ENCODE measurements around the gene TAOK2. TPM values are rescaled to one million over a fixed set of nuclear protein-coding genes. Genes with fewer than 3 reads are reported as not detected.
A peak's percentile ranks its signal among the peaks of the same experiment; 100 is the strongest.

The TAOK2 gene
- total RNA-seq, 2 donors from 2014 or later: 34.9 to 44.0 TPM

DNA sequence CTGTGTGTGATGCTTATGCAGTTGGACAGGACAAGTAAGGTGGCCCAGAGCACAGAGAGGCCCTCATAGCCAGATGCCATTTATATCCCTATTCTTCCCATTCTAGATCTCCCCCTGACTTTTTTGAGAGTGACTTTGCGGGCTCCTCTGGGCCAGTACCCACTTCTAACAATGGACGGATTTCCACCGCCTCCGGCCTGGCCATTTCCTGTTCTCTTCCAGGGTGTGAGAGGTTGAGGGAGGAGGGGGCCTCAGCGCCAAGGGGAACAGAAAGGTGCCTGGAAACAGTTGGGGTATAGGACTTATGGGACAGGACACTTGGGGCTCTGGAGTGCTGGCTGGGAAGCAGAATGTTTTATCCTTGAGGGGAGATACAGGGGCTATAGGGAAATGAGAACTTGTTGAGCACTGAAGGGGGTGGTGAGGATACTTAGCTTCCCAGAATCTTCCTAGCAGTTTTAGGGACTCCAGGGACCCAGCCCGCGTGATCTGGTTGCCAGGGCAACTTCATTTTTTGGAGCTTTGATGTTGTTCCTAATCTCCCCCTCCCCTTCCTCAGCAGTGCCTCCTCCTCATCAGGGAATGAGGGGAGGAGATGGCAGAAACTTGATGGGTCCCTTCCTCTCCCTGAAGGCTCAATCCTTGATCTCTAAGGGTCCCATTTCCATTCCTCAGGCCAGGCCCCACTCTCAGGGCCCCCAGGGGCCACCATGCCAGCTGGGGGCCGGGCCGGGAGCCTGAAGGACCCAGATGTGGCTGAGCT, 3.6 kb downstream of the TAOK2 start:
- peaks cover 22% of the 10 kb centered on the region for H3K4me1 Mint-ChIP-seq
- ATAC-seq (replicated peaks): no peak
- H3K27ac Mint-ChIP-seq: peak overlapping the region; percentile 93

DNA sequence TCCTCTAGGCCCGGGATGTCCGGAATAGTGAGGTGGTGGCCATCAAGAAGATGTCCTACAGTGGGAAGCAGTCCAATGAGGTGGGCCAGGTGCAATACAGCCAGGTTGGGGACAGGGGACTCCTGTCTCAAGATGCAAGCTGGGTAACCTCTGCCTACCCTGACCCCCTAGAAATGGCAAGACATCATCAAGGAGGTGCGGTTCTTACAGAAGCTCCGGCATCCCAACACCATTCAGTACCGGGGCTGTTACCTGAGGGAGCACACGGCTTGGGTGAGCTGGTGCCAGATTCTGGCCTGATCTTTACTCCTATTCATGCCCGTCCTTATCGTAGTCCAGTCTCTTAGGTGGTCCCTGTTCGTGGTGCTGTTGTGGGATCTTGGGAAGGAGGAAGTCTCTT, 4.4 kb downstream of the TAOK2 start:
- H3K4me3 Mint-ChIP-seq: no peak overlapping the region
- no peak for ATAC-seq (replicated peaks)
- no peaks in the 10 kb centered on the region for H3K9me3 Mint-ChIP-seq
- peak overlapping the region; percentile 93 for H3K27ac Mint-ChIP-seq
- H3K4me1 Mint-ChIP-seq: peaks cover 22% of the 10 kb centered on the region
- H3K36me3 Mint-ChIP-seq (ENCODE audit: low read depth): peaks cover 70% of the 10 kb centered on the region
- H3K27me3 Mint-ChIP-seq: no peaks in the 10 kb centered on the region

More for the DNA sequence above, 3.6 kb downstream of the TAOK2 start:
- no peaks in the 10 kb centered on the region for H3K9me3 Mint-ChIP-seq
- H3K36me3 Mint-ChIP-seq (ENCODE audit: low read depth): peaks cover 63% of the 10 kb centered on the region
- H3K27me3 Mint-ChIP-seq: no peaks in the 10 kb centered on the region
- peak overlapping the region; percentile 95 for H3K4me3 Mint-ChIP-seq

- ATAC-seq (replicated peaks): no peak
- Mint-ChIP-seq H3K4me1 (peaks cover 17% of the 10 kb centered on the region), H3K27me3 (no peaks in the 10 kb centered on the region), H3K36me3 (ENCODE audit: low read depth) (peaks cover 70% of the 10 kb centered on the region), H3K27ac (peak overlapping the region; percentile 26), H3K9me3 (no peaks in the 10 kb centered on the region), H3K4me3 (no peak overlapping the region)
Measured at GRCh38 chr16:29978564-29979270, 5.0 kb downstream of the TAOK2 start.

DNA sequence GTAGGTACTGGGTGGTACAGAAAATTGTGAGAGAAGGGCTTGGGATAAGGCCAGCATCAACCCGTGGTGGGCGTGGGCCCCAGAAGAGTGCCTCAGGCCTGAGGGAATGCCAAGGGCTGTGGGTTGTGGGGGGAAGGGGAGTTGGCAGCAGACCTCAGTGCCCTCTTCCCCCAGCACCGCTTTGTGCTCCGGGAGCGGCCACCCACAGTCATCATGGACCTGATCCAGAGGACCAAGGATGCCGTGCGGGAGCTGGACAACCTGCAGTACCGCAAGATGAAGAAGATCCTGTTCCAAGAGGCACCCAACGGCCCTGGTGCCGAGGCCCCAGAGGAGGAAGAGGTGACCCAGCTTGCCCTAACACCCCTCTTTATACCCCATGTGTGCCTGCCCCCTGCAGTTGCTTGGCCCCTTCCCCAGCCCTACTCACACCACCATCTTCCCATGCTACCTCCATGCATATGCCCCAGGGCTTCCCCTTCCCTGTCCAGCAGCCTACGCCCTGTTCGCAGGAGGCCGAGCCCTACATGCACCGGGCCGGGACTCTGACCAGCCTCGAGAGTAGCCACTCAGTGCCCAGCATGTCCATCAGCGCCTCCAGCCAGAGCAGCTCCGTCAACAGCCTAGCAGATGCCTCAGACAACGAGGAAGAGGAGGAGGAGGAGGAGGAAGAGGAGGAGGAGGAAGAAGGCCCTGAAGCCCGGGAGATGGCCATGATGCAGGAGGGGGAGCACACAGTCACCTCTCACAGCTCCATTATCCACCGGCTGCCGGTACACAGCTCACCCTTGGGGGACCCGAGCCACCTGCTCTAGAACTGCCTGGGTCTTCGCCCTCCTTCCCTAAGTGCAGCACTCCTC, 9.1 kb downstream of the TAOK2 start:
- Mint-ChIP-seq H3K4me1 (no peaks in the 10 kb centered on the region), H3K9me3 (no peaks in the 10 kb centered on the region), H3K27me3 (no peaks in the 10 kb centered on the region), H3K27ac (peak overlapping the region; percentile 46), H3K36me3 (ENCODE audit: low read depth) (peaks cover 90% of the 10 kb centered on the region), H3K4me3 (no peak overlapping the region)
- no peak for ATAC-seq (replicated peaks)

- ATAC-seq (replicated peaks): no peak
- H3K27me3 Mint-ChIP-seq: no peaks in the 10 kb centered on the region
- no peaks in the 10 kb centered on the region for H3K4me1 Mint-ChIP-seq
- H3K9me3 Mint-ChIP-seq: no peaks in the 10 kb centered on the region
- H3K27ac Mint-ChIP-seq: no peak overlapping the region
- no peak overlapping the region for H3K4me3 Mint-ChIP-seq
- peaks cover 90% of the 10 kb centered on the region for H3K36me3 Mint-ChIP-seq (ENCODE audit: low read depth)
Measured at GRCh38 chr16:29983420-29984136, 9.9 kb downstream of the TAOK2 start.

- Mint-ChIP-seq H3K36me3 (ENCODE audit: low read depth) (peaks cover 90% of the 10 kb centered on the region), H3K27me3 (no peaks in the 10 kb centered on the region), H3K4me3 (no peak overlapping the region), H3K4me1 (no peaks in the 10 kb centered on the region), H3K27ac (no peak overlapping the region), H3K9me3 (no peaks in the 10 kb centered on the region)
- no peak for ATAC-seq (replicated peaks)
Measured at GRCh38 chr16:29984137-29984763, 10.6 kb downstream of the TAOK2 start.

GRCh38 chr16:29984764-29985147, 11.1 kb downstream of the TAOK2 start:
- ATAC-seq (replicated peaks): no peak
- Mint-ChIP-seq H3K4me3 (no peak overlapping the region), H3K27me3 (no peaks in the 10 kb centered on the region), H3K4me1 (no peaks in the 10 kb centered on the region), H3K36me3 (ENCODE audit: low read depth) (peaks cover 90% of the 10 kb centered on the region), H3K9me3 (no peaks in the 10 kb centered on the region), H3K27ac (no peak overlapping the region)

GRCh38 chr16:29985271-29985811, 11.7 kb downstream of the TAOK2 start:
- H3K27ac Mint-ChIP-seq: no peak overlapping the region
- H3K4me1 Mint-ChIP-seq: no peaks in the 10 kb centered on the region
- H3K27me3 Mint-ChIP-seq: no peaks in the 10 kb centered on the region
- no peak overlapping the region for H3K4me3 Mint-ChIP-seq
- peaks cover 90% of the 10 kb centered on the region for H3K36me3 Mint-ChIP-seq (ENCODE audit: low read depth)
- no peak for ATAC-seq (replicated peaks)
- no peaks in the 10 kb centered on the region for H3K9me3 Mint-ChIP-seq

GRCh38 chr16:29986231-29986630, 12.6 kb downstream of the TAOK2 start:
- no peak for ATAC-seq (replicated peaks)
- Mint-ChIP-seq H3K4me1 (no peaks in the 10 kb centered on the region), H3K27me3 (no peaks in the 10 kb centered on the region), H3K27ac (no peak overlapping the region), H3K9me3 (no peaks in the 10 kb centered on the region), H3K4me3 (no peak overlapping the region), H3K36me3 (ENCODE audit: low read depth) (peaks cover 85% of the 10 kb centered on the region)

- H3K4me1 Mint-ChIP-seq: no peaks in the 10 kb centered on the region
- no peaks in the 10 kb centered on the region for H3K9me3 Mint-ChIP-seq
- no peak overlapping the region for H3K27ac Mint-ChIP-seq
- H3K36me3 Mint-ChIP-seq (ENCODE audit: low read depth): peaks cover 81% of the 10 kb centered on the region
- H3K27me3 Mint-ChIP-seq: no peaks in the 10 kb centered on the region
- no peak for ATAC-seq (replicated peaks)
- H3K4me3 Mint-ChIP-seq: no peak overlapping the region
Measured at GRCh38 chr16:29986931-29987330, 13.3 kb downstream of the TAOK2 start.

DNA sequence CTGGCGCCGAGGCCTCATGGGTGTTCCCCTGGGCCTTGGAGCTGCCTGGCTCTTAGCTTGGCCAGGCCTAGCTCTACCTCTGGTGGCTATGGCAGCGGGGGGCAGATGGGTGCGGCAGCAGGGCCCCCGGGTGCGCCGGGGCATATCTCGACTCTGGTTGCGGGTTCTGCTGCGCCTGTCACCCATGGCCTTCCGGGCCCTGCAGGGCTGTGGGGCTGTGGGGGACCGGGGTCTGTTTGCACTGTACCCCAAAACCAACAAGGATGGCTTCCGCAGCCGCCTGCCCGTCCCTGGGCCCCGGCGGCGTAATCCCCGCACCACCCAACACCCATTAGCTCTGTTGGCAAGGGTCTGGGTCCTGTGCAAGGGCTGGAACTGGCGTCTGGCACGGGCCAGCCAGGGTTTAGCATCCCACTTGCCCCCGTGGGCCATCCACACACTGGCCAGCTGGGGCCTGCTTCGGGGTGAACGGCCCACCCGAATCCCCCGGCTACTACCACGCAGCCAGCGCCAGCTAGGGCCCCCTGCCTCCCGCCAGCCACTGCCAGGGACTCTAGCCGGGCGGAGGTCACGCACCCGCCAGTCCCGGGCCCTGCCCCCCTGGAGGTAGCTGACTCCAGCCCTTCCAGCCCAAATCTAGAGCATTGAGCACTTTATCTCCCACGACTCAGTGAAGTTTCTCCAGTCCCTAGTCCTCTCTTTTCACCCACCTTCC, 13.9 kb downstream of the TAOK2 start:
- Mint-ChIP-seq H3K4me1 (no peaks in the 10 kb centered on the region), H3K27ac (no peak overlapping the region), H3K4me3 (no peak overlapping the region), H3K9me3 (no peaks in the 10 kb centered on the region), H3K27me3 (no peaks in the 10 kb centered on the region), H3K36me3 (ENCODE audit: low read depth) (peaks cover 80% of the 10 kb centered on the region)
- no peak for ATAC-seq (replicated peaks)

GRCh38 chr16:29988346-29989075, 14.8 kb downstream of the TAOK2 start:
- Mint-ChIP-seq H3K4me3 (no peak overlapping the region), H3K27me3 (no peaks in the 10 kb centered on the region), H3K36me3 (ENCODE audit: low read depth) (peaks cover 77% of the 10 kb centered on the region), H3K27ac (no peak overlapping the region), H3K4me1 (no peaks in the 10 kb centered on the region), H3K9me3 (no peaks in the 10 kb centered on the region)
- ATAC-seq (replicated peaks): no peak

All from activated T-helper 17 cell treated with anti-CD3 and anti-CD28 coated beads, Interleukin-2, amount 50 U/mL, for 72 hours (primary cell).